Right lobe of liver (tissue), 6 donors: ENCODE measurements around the gene DCAKD. TPM values are rescaled to one million over a fixed set of nuclear protein-coding genes. Genes with fewer than 3 reads are reported as not detected.

Source experiments
- ATAC-seq, 4 donors: fragments of 200-7000 bp; cut with Tn5 transposase; one replicate each; pipeline ENCODE4 v1.9.1; 2020; ENCODE audit warnings: mild to moderate bottlenecking in 4 of 4, moderate library complexity in 4 of 4
- DNase-seq, 3 donors: peaks; one replicate each; pipeline ENCODE4 v3.0.0-alpha.2; 2020
- H3K27ac ChIP-seq, 3 donors: fragments of 200-600 bp; one replicate each; pipeline ENCODE4 v1.8.0; 2022
- H3K27me3 ChIP-seq, 2 donors: fragments of 200-600 bp; one replicate each; pipeline ENCODE4 v1.8.0; 2022
- H3K36me3 ChIP-seq, 4 donors: fragments of 200-600 bp; sonication (generic) in 1 of 4; one replicate each; pipeline versions ENCODE4 v1.5.1 to v1.8.0; 2017 to 2022; ENCODE audit warnings: control low read depth in 1 of 4
- H3K4me1 ChIP-seq, 4 donors: fragments of 200-600 bp; sonication (generic) in 1 of 4; one replicate each; pipeline versions ENCODE4 v1.5.1 to v1.8.0; 2017 to 2022; ENCODE audit warnings: control low read depth in 1 of 4
- H3K4me3 ChIP-seq, 3 donors: fragments of 200-600 bp; one replicate each; pipeline ENCODE4 v1.8.0; 2022
- H3K9me3 ChIP-seq, 4 donors: fragments of 200-600 bp; sonication (generic) in 1 of 4; one replicate each; pipeline versions ENCODE4 v1.5.1 to v1.8.0; 2017 to 2022; ENCODE audit warnings: control low read depth in 1 of 4
- POLR2A ChIP-seq: fragments of 450-650 bp; IDR thresholded peaks from one replicate; pipeline ENCODE4 v1.6.1; 2017; ENCODE audit warnings: antibody characterized with exemption, mild to moderate bottlenecking
- WGBS: methylation state at CpG from one replicate; pipeline ENCODE4 v1.1.6; 2018; ENCODE audit warnings: low coverage, low lambda C conversion rate; ENCODE audit not compliant: insufficient coverage; ENCODE audit errors: missing lambda C conversion rate; 5-methylcytosine and 5-hydroxymethylcytosine counted together
- intact Hi-C, 2 donors: fragments of 100-400 bp; cut with DNase I; formaldehyde crosslinking; loops; one replicate each; pipeline versions ENCODE4 v1.11.2 to v1.14.1; 2022
- total RNA-seq, 6 experiments: library from RNA; depleted of rRNA in 2 of 6; stranded (reverse); fragments of >200 nt in 2 of 6; fragmentation: NEBNext Ultra II Directional in 3 of 6; extraction: Animal tissue kit (Norgen Biotek cat#: 25700) in 3 of 6; gene quantifications; one replicate each; pipeline versions ENCODE4 v1.1.0 to v1.2.4, GENCODE V29; 2016 to 2023
- TF ChIP-seq, protein P1 (sequence below), 4 donors: fragments of 200-600 bp in 3 of 4; fragments of 450-650 bp in 1 of 4; IDR thresholded peaks; one replicate each; pipeline versions ENCODE4 v1.5.1 to v1.8.0; 2016 to 2022; ENCODE audit warnings: antibody characterized with exemption in 4 of 4, mild to moderate bottlenecking in 2 of 4
- donor health status: DM: no; HTN: yes; CAD: no.
- donor health status: DM: no; HTN: no; CAD: no.
- donor health status: DM: no; HTN: no; CAD: no.
- donor health status: DM: no; HTN: yes; CAD: no.
- donor health status: DM: no; HTN: yes; CAD: no.

Gene DCAKD
- total RNA-seq, 6 experiments from 2014 or later, result 13.2 to 20.6 (median 16.6) TPM

DNA sequence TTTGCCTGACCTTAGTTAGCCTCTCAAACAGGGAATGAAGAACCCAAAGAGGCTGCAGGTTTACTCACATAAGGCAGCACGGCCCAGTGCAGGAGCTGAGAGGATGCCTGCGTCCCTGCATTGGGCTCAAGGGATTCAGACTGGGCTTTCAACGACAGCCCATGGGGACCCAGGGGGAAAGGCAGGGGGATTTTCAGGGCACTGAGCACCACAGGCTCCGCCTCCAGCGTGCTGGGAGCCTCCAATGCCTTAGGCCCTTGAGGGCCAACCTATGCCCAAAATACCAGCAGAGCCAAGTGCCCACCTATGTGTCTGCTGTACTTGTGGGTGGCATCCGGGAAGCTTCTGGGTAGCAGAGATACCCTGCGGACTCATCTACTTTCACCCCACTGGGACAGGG lies 22.3 kb downstream of the DCAKD start:
- WGBS, result no CpG with 5 or more reads among the region's 7 CpGs
- H3K4me1 ChIP-seq, result peaks cover 0 to 12% (median 4%) of the 10 kb centered on the region in 4 donors
- no peaks in the 10 kb centered on the region for H3K9me3 ChIP-seq
- H3K27me3 ChIP-seq, result no peaks in the 10 kb centered on the region
- no peak for TF ChIP-seq POLR2A
- TF ChIP-seq, protein P1, sequence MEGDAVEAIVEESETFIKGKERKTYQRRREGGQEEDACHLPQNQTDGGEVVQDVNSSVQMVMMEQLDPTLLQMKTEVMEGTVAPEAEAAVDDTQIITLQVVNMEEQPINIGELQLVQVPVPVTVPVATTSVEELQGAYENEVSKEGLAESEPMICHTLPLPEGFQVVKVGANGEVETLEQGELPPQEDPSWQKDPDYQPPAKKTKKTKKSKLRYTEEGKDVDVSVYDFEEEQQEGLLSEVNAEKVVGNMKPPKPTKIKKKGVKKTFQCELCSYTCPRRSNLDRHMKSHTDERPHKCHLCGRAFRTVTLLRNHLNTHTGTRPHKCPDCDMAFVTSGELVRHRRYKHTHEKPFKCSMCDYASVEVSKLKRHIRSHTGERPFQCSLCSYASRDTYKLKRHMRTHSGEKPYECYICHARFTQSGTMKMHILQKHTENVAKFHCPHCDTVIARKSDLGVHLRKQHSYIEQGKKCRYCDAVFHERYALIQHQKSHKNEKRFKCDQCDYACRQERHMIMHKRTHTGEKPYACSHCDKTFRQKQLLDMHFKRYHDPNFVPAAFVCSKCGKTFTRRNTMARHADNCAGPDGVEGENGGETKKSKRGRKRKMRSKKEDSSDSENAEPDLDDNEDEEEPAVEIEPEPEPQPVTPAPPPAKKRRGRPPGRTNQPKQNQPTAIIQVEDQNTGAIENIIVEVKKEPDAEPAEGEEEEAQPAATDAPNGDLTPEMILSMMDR (IDR thresholded peaks at IDR 0.05), result no peak
- peaks cover 0 to 14% (median 0%) of the 10 kb centered on the region in 4 donors for H3K36me3 ChIP-seq
- DNase-seq (no peak), ATAC-seq (no peak)
- H3K27ac ChIP-seq, result no peak overlapping the region
- no peak overlapping the region for H3K4me3 ChIP-seq
- intact Hi-C loops, result no loop called here

DNA sequence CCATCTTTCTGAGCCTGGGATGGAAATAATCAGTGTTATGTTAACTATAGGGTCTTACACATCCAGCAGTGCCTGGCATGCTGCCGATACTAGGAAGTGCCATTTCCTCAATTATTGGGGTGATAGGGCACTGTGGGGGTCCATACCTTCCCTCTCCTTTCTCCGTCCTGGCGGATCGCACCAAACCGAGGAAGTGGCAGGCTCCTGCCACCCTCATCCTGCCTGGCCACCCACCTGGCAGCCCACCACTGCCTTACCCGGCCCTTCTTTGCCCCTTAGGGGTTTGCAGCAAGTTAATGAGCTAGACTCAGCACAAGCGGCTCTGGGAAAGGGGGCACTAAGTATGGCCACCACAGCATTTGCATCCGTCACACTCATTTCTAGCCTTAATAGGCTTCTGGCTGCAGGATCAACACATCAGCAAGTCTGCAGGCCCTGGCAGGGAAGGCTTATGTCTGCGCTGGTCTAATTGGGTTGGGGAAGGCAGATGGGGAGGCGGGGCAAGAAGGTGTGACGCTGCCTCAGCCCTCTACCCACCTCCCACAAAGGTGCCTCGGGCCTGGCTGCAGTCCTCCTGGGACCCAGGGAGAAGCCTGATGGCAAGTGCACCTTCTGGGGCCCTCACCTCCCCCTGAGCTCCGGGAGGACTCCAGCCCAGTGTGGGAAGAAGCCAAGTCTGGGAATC lies 28.6 kb downstream of the DCAKD start:
- Histone ChIP-seq H3K9me3 (no peaks in the 10 kb centered on the region), H3K27me3 (no peaks in the 10 kb centered on the region), H3K27ac (no peak overlapping the region), H3K36me3 (no peaks in the 10 kb centered on the region), H3K4me1 (peaks cover 0 to 26% (median 4%) of the 10 kb centered on the region in 4 donors), H3K4me3 (no peak overlapping the region)
- DNase-seq, result no peak
- no peak for ATAC-seq
- 82% methylated on average over 4 of the region's 13 CpGs for WGBS
- intact Hi-C loops, result loop anchor here in 1 of 2 donors (5.0 kb wide), 1 partner anchor 100 kb away; no protein-coding TSS in a partner anchor
- no peak for TF ChIP-seq POLR2A
- TF ChIP-seq, protein P1 (IDR thresholded peaks at IDR 0.05), result no peak

DNA sequence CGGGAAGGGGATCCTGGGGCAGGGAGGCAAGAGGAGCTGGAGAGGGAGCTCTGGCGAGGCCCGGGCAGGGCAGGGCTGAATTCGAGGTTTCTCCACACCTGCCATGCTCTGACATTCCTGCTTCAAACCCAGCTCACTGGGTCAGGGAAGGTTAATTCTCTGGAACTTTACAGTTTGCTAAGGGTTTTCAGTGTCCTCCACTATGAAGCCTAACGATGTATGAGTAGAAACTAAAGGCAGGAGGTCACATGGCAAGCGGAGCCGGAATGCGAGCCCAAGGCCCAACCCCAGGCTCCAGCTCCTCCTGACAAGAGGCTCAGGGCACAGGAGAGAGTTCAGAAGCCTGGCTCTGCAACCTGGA lies 29.2 kb downstream of the DCAKD start:
- no CpG with 5 or more reads among the region's 8 CpGs for WGBS
- Histone ChIP-seq H3K27me3 (no peaks in the 10 kb centered on the region), H3K27ac (no peak overlapping the region), H3K9me3 (no peaks in the 10 kb centered on the region), H3K36me3 (no peaks in the 10 kb centered on the region), H3K4me3 (peak overlapping the region in 1 of 3 donors; percentile 54), H3K4me1 (peaks cover 0 to 26% (median 4%) of the 10 kb centered on the region in 4 donors)
- DNase-seq, result no peak
- intact Hi-C loops, result loop anchor here in 1 of 2 donors (5.0 kb wide), 1 partner anchor 100 kb away; no protein-coding TSS in a partner anchor
- peak; percentile 4 to 26 (median 6) for ATAC-seq
- TF ChIP-seq, protein P1 (IDR thresholded peaks at IDR 0.05), result peak in 1 of 4 donors; percentile 2
- no peak for TF ChIP-seq POLR2A

DNA sequence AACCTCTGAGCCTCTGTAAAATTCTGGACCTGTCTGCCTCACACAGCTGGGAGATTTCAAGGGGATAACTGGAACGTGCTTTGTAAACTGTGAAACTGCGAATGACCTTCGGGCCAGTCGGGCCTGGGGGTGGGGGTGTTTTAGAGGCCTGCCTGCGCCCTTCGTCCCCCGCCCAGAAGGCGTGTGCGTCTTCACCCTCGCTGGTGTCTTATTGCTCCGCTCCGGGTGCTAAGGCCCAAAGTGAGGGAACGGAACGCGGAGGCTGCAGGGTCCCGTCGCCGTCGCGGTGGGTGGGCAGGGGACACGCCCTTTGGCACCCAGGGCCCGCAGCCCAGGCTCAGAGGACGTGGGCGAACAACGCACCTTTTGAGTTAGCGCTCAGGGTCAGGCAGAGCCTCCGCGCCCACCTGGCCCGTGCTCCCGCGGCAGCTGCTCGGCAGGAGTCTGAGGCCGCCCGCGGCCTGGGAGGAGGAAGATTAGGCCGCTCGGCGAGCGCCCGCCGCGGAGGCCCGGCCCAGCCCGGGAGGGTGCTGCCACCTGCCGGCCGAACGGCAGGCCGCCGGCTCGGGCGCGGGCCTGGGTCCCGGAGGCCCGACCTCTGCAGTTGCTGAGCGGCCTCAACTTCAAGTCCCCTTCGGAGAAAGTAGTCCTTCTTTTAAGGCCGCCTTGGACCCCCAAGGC lies 29.7 kb downstream of the DCAKD start:
- no peaks in the 10 kb centered on the region for H3K27me3 ChIP-seq
- intact Hi-C loops, result loop anchor here (2.0 to 5.0 kb wide), 2 partner anchors 99 to 103 kb away; no protein-coding TSS in a partner anchor
- peak overlapping the region; percentile 2 to 49 (median 42) for H3K27ac ChIP-seq
- peak overlapping the region; percentile 23 to 54 (median 41) for H3K4me3 ChIP-seq
- H3K36me3 ChIP-seq, result no peaks in the 10 kb centered on the region
- ATAC-seq, result peak; percentile 79 to 89 (median 83)
- DNase-seq, result peak; percentile 75 to 80 (median 77)
- no peaks in the 10 kb centered on the region for H3K9me3 ChIP-seq
- TF ChIP-seq, protein P1 (IDR thresholded peaks at IDR 0.05), result peak; percentile 93 to 98 (median 96)
- TF ChIP-seq POLR2A, result no peak
- no CpG with 5 or more reads among the region's 57 CpGs for WGBS
- H3K4me1 ChIP-seq, result peaks cover 0 to 30% (median 6%) of the 10 kb centered on the region in 4 donors
